CD14-positive monocyte (primary cell): ENCODE data around the gene NDST1. TPM values are rescaled to one million over a fixed set of nuclear protein-coding genes. Genes with fewer than 3 reads are reported as not detected.
A peak's percentile ranks its signal among the peaks of the same experiment; 100 is the strongest.

Experiments used
- DNase-seq, 3 donors: peaks; one replicate each; pipeline ENCODE4 v3.0.0-alpha.2; 2011 to 2022
- H2AFZ ChIP-seq: 2 replicates; pipeline ENCODE4 v1.6.0; 2012; ENCODE audit warnings: mild to moderate bottlenecking, low read depth, low read length, inconsistent platforms; ENCODE audit not compliant: insufficient read depth, poor library complexity, severe bottlenecking
- H3K27ac ChIP-seq, 2 donors: 1 replicate in 1 of 2; 2 replicates in 1 of 2; pipeline ENCODE4 v1.5.1; 2012 to 2013; ENCODE audit warnings: low read length in 2 of 2, control low read depth in 1 of 2, inconsistent platforms in 1 of 2, low read depth in 1 of 2, mild to moderate bottlenecking in 1 of 2
- H3K27me3 ChIP-seq, 2 donors: one replicate each; pipeline versions ENCODE4 v1.6.0 to v1.6.1; 2011 to 2013; ENCODE audit warnings: low read length in 2 of 2; ENCODE audit not compliant: control insufficient read depth in 2 of 2, insufficient read depth in 2 of 2
- H3K36me3 ChIP-seq, 2 donors: replicated peaks in 1 of 2; 1 replicate in 1 of 2; 2 replicates in 1 of 2; pipeline versions ENCODE4 v1.5.1 to v1.6.1; 2012 to 2013; ENCODE audit warnings: low read length in 2 of 2, control low read depth in 1 of 2, inconsistent platforms in 1 of 2, mild to moderate bottlenecking in 1 of 2; ENCODE audit not compliant: insufficient read depth in 2 of 2, control insufficient read depth in 1 of 2
- H3K4me1 ChIP-seq, 2 donors: 1 replicate in 1 of 2; 2 replicates in 1 of 2; pipeline versions ENCODE4 v1.5.1 to v1.6.1; 2012 to 2013; ENCODE audit warnings: low read length in 2 of 2, control low read depth in 1 of 2, inconsistent platforms in 1 of 2, mild to moderate bottlenecking in 1 of 2, moderate library complexity in 1 of 2; ENCODE audit not compliant: insufficient read depth in 2 of 2, control insufficient read depth in 1 of 2
- H3K4me2 ChIP-seq: replicated peaks from 2 replicates; pipeline ENCODE3; 2012; ENCODE audit warnings: low read length, moderate library complexity, mild to moderate bottlenecking; ENCODE audit not compliant: poor library complexity, severe bottlenecking; ENCODE audit errors: extremely low read depth
- H3K4me3 ChIP-seq, 3 experiments: fragments of 200-600 bp in 1 of 3; sonication (generic) in 1 of 3; replicated peaks in 1 of 3; 1 replicate in 2 of 3; 2 replicates in 1 of 3; pipeline ENCODE4 v1.5.1; 2011 to 2013; ENCODE audit warnings: low read length in 3 of 3, mild to moderate bottlenecking in 3 of 3, control low read depth in 2 of 3, low read depth in 2 of 3, inconsistent platforms in 1 of 3, moderate library complexity in 1 of 3
- H3K79me2 ChIP-seq: 2 replicates; pipeline ENCODE4 v1.6.0; 2012; ENCODE audit warnings: mild to moderate bottlenecking, control low read depth, inconsistent platforms, low read length, moderate library complexity; ENCODE audit not compliant: insufficient read depth
- H3K9ac ChIP-seq: 2 replicates; pipeline ENCODE4 v1.6.0; 2017; ENCODE audit warnings: low read length, mild to moderate bottlenecking; ENCODE audit not compliant: insufficient read depth, poor library complexity, severe bottlenecking
- H3K9me3 ChIP-seq, 2 donors: replicated peaks in 1 of 2; 1 replicate in 1 of 2; 2 replicates in 1 of 2; pipeline versions ENCODE4 v1.5.1 to v1.6.1; 2012 to 2013; ENCODE audit warnings: low read length in 2 of 2, control low read depth in 1 of 2; ENCODE audit not compliant: control insufficient read depth in 1 of 2, insufficient read depth in 1 of 2
- H4K20me1 ChIP-seq: 2 replicates; pipeline ENCODE4 v1.6.0; 2012; ENCODE audit warnings: mild to moderate bottlenecking, low read length, control low read depth, moderate library complexity; ENCODE audit not compliant: insufficient read depth
- H3K27ac Mint-ChIP-seq, 7 donors: one replicate each; pipeline ENCODE4 v1.8.0; 2020; ENCODE audit warnings: mild to moderate bottlenecking in 7 of 7, mixed read lengths in 7 of 7, moderate library complexity in 6 of 7, inconsistent platforms in 2 of 7
- H3K27me3 Mint-ChIP-seq, 3 donors: one replicate each; pipeline ENCODE4 v1.8.0; 2021 to 2022; ENCODE audit warnings: low read depth in 3 of 3, mild to moderate bottlenecking in 3 of 3, mixed read lengths in 3 of 3, moderate library complexity in 3 of 3, inconsistent platforms in 1 of 3
- H3K36me3 Mint-ChIP-seq, 2 donors: one replicate each; pipeline ENCODE4 v1.8.0; 2020; ENCODE audit warnings: mixed read lengths in 2 of 2, inconsistent platforms in 1 of 2, mild to moderate bottlenecking in 1 of 2
- H3K4me1 Mint-ChIP-seq: one replicate; pipeline ENCODE4 v1.8.0; 2020; ENCODE audit warnings: mild to moderate bottlenecking, mixed read lengths
- H3K4me3 Mint-ChIP-seq, 2 donors: one replicate each; pipeline ENCODE4 v1.8.0; 2020; ENCODE audit warnings: mild to moderate bottlenecking in 2 of 2, mixed read lengths in 2 of 2, moderate library complexity in 1 of 2
- H3K9me3 Mint-ChIP-seq, 7 donors: one replicate each; pipeline ENCODE4 v1.8.0; 2020 to 2022; ENCODE audit warnings: mixed read lengths in 7 of 7, mild to moderate bottlenecking in 6 of 7, moderate library complexity in 6 of 7, inconsistent platforms in 2 of 7
- WGBS: methylation state at CpG from one replicate; pipeline ENCODE4 v1.1.5; 2013; ENCODE audit warnings: missing lambda C conversion rate; ENCODE audit not compliant: insufficient coverage; 5-methylcytosine and 5-hydroxymethylcytosine counted together
- intact Hi-C, 2 donors: fragments of 100-400 bp; cut with micrococcal nuclease; formaldehyde crosslinking; loops; one replicate each; pipeline versions ENCODE4 v1.15.0 to v1.15.1; 2023
- polyA plus RNA-seq, 3 donors: library from polyadenylated mRNA; depleted of rRNA in 1 of 3; unstranded in 2 of 3; stranded (reverse) in 1 of 3; fragments of 300-500 nt in 2 of 3; fragments of >200 nt in 1 of 3; fragmentation: Illumina TruSeq in 2 of 3; gene quantifications; 1 replicate in 2 of 3; 2 replicates in 1 of 3; pipeline ENCODE4 v1.2.3, GENCODE V29; 2012 to 2021
- TF ChIP-seq, protein P1 (sequence below): fragments of 200-600 bp; IDR thresholded peaks from one replicate; pipeline ENCODE4 v1.8.0; 2022; ENCODE audit warnings: antibody characterized with exemption, mild to moderate bottlenecking

NDST1 gene
- polyA plus RNA-seq, 3 donors, result 7.0 to 18.9 (median 7.5) TPM

DNA sequence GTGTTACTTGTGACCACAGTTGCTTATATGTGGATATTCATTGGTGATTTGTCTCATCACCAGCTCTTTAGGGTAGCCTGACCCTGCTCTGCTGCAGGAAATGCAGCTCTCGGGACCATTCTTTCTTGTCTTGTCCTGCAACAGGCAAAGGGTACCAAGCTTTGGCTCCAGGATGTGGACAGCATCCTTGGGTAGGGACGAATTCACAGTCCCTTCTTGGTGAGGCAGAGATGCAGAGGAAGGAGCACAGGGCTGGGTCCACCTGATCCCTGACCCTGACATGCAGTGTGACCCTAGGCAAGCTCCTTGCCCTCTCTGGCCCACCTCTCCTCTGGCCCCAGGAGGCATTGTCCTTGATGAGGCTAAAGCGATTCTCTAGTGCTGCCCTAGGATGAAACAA lies 95.6 kb downstream of the NDST1 start:
- TF ChIP-seq, protein P1, sequence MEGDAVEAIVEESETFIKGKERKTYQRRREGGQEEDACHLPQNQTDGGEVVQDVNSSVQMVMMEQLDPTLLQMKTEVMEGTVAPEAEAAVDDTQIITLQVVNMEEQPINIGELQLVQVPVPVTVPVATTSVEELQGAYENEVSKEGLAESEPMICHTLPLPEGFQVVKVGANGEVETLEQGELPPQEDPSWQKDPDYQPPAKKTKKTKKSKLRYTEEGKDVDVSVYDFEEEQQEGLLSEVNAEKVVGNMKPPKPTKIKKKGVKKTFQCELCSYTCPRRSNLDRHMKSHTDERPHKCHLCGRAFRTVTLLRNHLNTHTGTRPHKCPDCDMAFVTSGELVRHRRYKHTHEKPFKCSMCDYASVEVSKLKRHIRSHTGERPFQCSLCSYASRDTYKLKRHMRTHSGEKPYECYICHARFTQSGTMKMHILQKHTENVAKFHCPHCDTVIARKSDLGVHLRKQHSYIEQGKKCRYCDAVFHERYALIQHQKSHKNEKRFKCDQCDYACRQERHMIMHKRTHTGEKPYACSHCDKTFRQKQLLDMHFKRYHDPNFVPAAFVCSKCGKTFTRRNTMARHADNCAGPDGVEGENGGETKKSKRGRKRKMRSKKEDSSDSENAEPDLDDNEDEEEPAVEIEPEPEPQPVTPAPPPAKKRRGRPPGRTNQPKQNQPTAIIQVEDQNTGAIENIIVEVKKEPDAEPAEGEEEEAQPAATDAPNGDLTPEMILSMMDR, result no peak
- 82% methylated on average over 3 of the region's 3 CpGs for WGBS
- Histone ChIP-seq H3K79me2 (no peaks in the 10 kb centered on the region), H3K4me1 (no peaks in the 10 kb centered on the region), H2AFZ (no peak overlapping the region), H3K4me2 (no peak overlapping the region), H3K36me3 (no peaks in the 10 kb centered on the region), H3K27ac (no peak overlapping the region), H3K4me3 (no peak overlapping the region), H3K9ac (no peak overlapping the region), H3K27me3 (no peaks in the 10 kb centered on the region), H3K9me3 (no peaks in the 10 kb centered on the region), H4K20me1 (no peaks in the 10 kb centered on the region)
- Mint-ChIP-seq H3K4me3 (no peak overlapping the region), H3K4me1 (no peaks in the 10 kb centered on the region), H3K27ac (peak overlapping the region in 1 of 7 donors; percentile 62), H3K36me3 (no peaks in the 10 kb centered on the region), H3K9me3 (no peaks in the 10 kb centered on the region), H3K27me3 (peaks cover 0 to 2% (median 1%) of the 10 kb centered on the region in 3 donors)
- no peak for DNase-seq
- intact Hi-C loops, result no loop called here

DNA sequence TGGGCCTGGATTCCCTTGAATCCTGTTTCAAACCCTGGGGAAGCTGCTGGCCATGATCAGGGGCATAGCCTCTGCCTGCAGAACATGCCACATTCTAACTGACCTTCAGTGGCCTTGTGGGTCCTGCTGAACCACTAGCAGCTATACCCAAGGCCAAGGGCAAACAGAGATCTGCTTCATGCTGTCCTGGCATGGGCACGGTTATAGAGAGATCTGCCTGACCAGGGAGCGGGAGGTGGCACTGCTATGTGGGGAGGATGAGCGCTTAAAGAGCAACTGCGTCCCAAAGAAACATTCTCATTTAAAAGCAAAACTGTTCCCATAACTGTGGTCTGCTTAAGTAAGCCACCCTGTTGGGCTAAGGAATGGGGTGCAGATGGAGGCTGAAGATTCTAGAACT lies 96.1 kb downstream of the NDST1 start:
- Mint-ChIP-seq H3K4me3 (no peak overlapping the region), H3K9me3 (no peaks in the 10 kb centered on the region), H3K27ac (no peak overlapping the region), H3K27me3 (peaks cover 0 to 2% (median 1%) of the 10 kb centered on the region in 3 donors), H3K4me1 (no peaks in the 10 kb centered on the region), H3K36me3 (no peaks in the 10 kb centered on the region)
- DNase-seq, result no peak
- TF ChIP-seq, protein P1, result no peak
- no peak overlapping the region for H3K9ac ChIP-seq
- no peaks in the 10 kb centered on the region for H3K27me3 ChIP-seq
- H3K9me3 ChIP-seq, result no peaks in the 10 kb centered on the region
- whole genome bisulfite sequencing, result 100% methylated on average over 2 of the region's 4 CpGs
- H3K79me2 ChIP-seq, result no peaks in the 10 kb centered on the region
- no peak overlapping the region for H2AFZ ChIP-seq
- H3K4me3 ChIP-seq, result no peak overlapping the region
- no peaks in the 10 kb centered on the region for H3K4me1 ChIP-seq
- H3K36me3 ChIP-seq, result no peaks in the 10 kb centered on the region
- H4K20me1 ChIP-seq, result no peaks in the 10 kb centered on the region
- no peak overlapping the region for H3K27ac ChIP-seq
- H3K4me2 ChIP-seq, result no peak overlapping the region
- intact Hi-C loops, result no loop called here
